HepG2 (cell line): ENCODE results near the gene CREB3. TPM values are rescaled to one million over a fixed set of nuclear protein-coding genes. Genes with fewer than 3 reads are reported as not detected.

Experiments used
- ATAC-seq: fragments of 200-7000 bp; cut with Tn5 transposase; 3 replicates; pipeline ENCODE4 v1.9.1; 2020; ENCODE audit warnings: mild to moderate bottlenecking, moderate library complexity
- BruUV-seq: library from RNA; stranded (reverse); fragments of 400-500 nt; replicated peaks from 2 replicates; lab custom pipeline; 2021; lab: Mats Ljungman, UMichigan
- CTCF ChIA-PET: fragments of 300-600 bp; formaldehyde crosslinking; extraction: SDS; loops from one replicate; lab custom pipeline; 2021; ENCODE audit warnings: low total read pairs, inconsistent platforms, low intra/inter-chr PET ratio; lab: Yijun Ruan, JAX
- POLR2A ChIA-PET: fragments of 350-600 bp; sonication (Branson Sonifier 250); formaldehyde crosslinking; loops from one replicate; lab custom pipeline; 2020; ENCODE audit warnings: antibody characterized with exemption, inconsistent platforms; lab: Yijun Ruan, JAX
- DNase-seq: peaks from one replicate; pipeline ENCODE4 v3.0.0-alpha.2; 2015; ENCODE audit warnings: low spot score
- FAIRE-seq: peaks from 3 replicates; lab custom pipeline; 2011; peaks lifted over from hg19 to GRCh38; lab: Jason Lieb, UNC
- H2AFZ ChIP-seq: one replicate; pipeline ENCODE4 v1.6.1; 2011; ENCODE audit warnings: low read length, inconsistent platforms
- H3K27ac ChIP-seq: fragments of 300-600 bp; 3 replicates; pipeline ENCODE4 v1.8.0; 2011; ENCODE audit warnings: mixed run types, mild to moderate bottlenecking, mixed read lengths, low read length, inconsistent platforms; ENCODE audit not compliant: insufficient read depth; ENCODE audit errors: extremely low read length
- H3K27me3 ChIP-seq, 2 experiments: fragments of 200-600 bp in 1 of 2; 2 replicates in 1 of 2; 3 replicates in 1 of 2; pipeline versions ENCODE4 v1.6.0 to v1.8.0; 2011; ENCODE audit warnings: low read length in 2 of 2, mild to moderate bottlenecking in 2 of 2, moderate library complexity in 2 of 2, inconsistent platforms in 1 of 2; ENCODE audit not compliant: insufficient read depth in 2 of 2, control insufficient read depth in 1 of 2
- H3K36me3 ChIP-seq, 2 experiments: fragments of 200-600 bp in 1 of 2; replicated peaks in 1 of 2; 2 replicates in 1 of 2; 3 replicates in 1 of 2; pipeline versions ENCODE4 v1.5.1 to v1.8.0; 2011; ENCODE audit warnings: low read length in 2 of 2, inconsistent platforms in 1 of 2; ENCODE audit not compliant: insufficient read depth in 2 of 2, control insufficient read depth in 1 of 2
- H3K4me1 ChIP-seq: 2 replicates; pipeline ENCODE4 v1.5.1; 2012; ENCODE audit warnings: low read length, inconsistent platforms; ENCODE audit not compliant: insufficient read depth
- H3K4me2 ChIP-seq: 2 replicates; pipeline ENCODE4 v1.6.0; 2011; ENCODE audit warnings: low read depth, low read length, inconsistent platforms
- H3K4me3 ChIP-seq, 3 experiments: fragments of 200-600 bp in 1 of 3; sonication (generic), shearing (Covaris generic) in 1 of 3; replicated peaks in 1 of 3; 2 replicates each; pipeline ENCODE4 v1.5.1; 2011 to 2016; ENCODE audit warnings: low read length in 3 of 3, inconsistent platforms in 2 of 3, low read depth in 2 of 3, mild to moderate bottlenecking in 2 of 3, control low read depth in 1 of 3, mixed read lengths in 1 of 3; ENCODE audit not compliant: insufficient read depth in 1 of 3
- H3K79me2 ChIP-seq: one replicate; pipeline ENCODE4 v1.6.1; 2011; ENCODE audit warnings: low read length, inconsistent platforms; ENCODE audit not compliant: insufficient read depth
- H3K9ac ChIP-seq: 2 replicates; pipeline ENCODE4 v1.6.0; 2011; ENCODE audit warnings: mild to moderate bottlenecking, low read depth, low read length, inconsistent platforms; ENCODE audit not compliant: insufficient read depth
- H3K9me3 ChIP-seq: 2 replicates; pipeline ENCODE4 v1.5.1; 2012; ENCODE audit warnings: mild to moderate bottlenecking, low read length
- H4K20me1 ChIP-seq: 2 replicates; pipeline ENCODE4 v1.6.0; 2011; ENCODE audit warnings: inconsistent platforms, mild to moderate bottlenecking, low read length, moderate library complexity; ENCODE audit not compliant: insufficient read depth
- BCL6 ChIP-seq: IDR thresholded peaks from 2 replicates; pipeline ENCODE4 v1.6.1; 2016; ENCODE audit warnings: missing genetic modification reagents, missing compliant biosample characterization
- ERF ChIP-seq: IDR thresholded peaks from 2 replicates; pipeline ENCODE4 v1.6.1; 2018; ENCODE audit warnings: missing biosample characterization, missing genetic modification reagents
- GABPB1 ChIP-seq: IDR thresholded peaks from 2 replicates; pipeline ENCODE4 v1.6.1; 2016; ENCODE audit warnings: mild to moderate bottlenecking, missing genetic modification reagents, moderate library complexity, missing compliant biosample characterization
- HNF4A ChIP-seq: sonication (generic); formaldehyde crosslinking; IDR thresholded peaks from 2 replicates; pipeline ENCODE4 v1.4.0; 2020; ENCODE audit warnings: missing genetic modification reagents
- KAT8 ChIP-seq: IDR thresholded peaks from 2 replicates; pipeline ENCODE4 v1.6.1; 2016; ENCODE audit warnings: missing genetic modification reagents, missing compliant biosample characterization
- REXO4 ChIP-seq: sonication (generic); formaldehyde crosslinking; IDR thresholded peaks from 2 replicates; pipeline ENCODE4 v1.8.0; 2022; ENCODE audit warnings: missing genetic modification reagents, mild to moderate bottlenecking, borderline replicate concordance
- RFX1 ChIP-seq: fragments of 450-650 bp; IDR thresholded peaks from 2 replicates; pipeline ENCODE4 v1.6.1; 2017
- SATB2 ChIP-seq: sonication (generic); formaldehyde crosslinking; IDR thresholded peaks from 2 replicates; pipeline ENCODE4 v1.5.0; 2020; ENCODE audit warnings: missing genetic modification reagents
- ZNF557 ChIP-seq: sonication (generic); formaldehyde crosslinking; IDR thresholded peaks from 2 replicates; pipeline ENCODE4 v1.4.0; 2020; ENCODE audit warnings: missing genetic modification reagents
- ZNF800 ChIP-seq: sonication (generic); formaldehyde crosslinking; IDR thresholded peaks from 2 replicates; pipeline ENCODE4 v1.4.0; 2020; ENCODE audit warnings: missing genetic modification reagents
- WGBS: methylation state at CpG from one replicate; pipeline ENCODE4 v1.1.6; 2017; ENCODE audit warnings: low lambda C conversion rate; 5-methylcytosine and 5-hydroxymethylcytosine counted together
- in situ Hi-C: cut with HindIII; loops from 2 replicates; pipeline ENCODE4 v1.10.0; 2017; ENCODE audit warnings: low pct_unique_long_range_greater_than_20kb; ENCODE audit not compliant: extremely low pct_ligation_motif_present
- intact Hi-C: fragments of 100-400 bp; cut with micrococcal nuclease; formaldehyde crosslinking; loops from one replicate; pipeline ENCODE4 v1.10.0; 2022; ENCODE audit not compliant: unreplicated experiment
- polyA plus RNA-seq, 8 experiments: library from polyadenylated mRNA; depleted of rRNA in 3 of 8; stranded (reverse) in 7 of 8; unstranded in 1 of 8; fragments of >200 nt; fragmentation: Illumina TruSeq in 4 of 8; extraction: Trizol in 4 of 8; gene quantifications; 2 replicates each; pipeline versions ENCODE4 v1.2.1 to v1.2.3, GENCODE V29; 2011 to 2016; ENCODE audit warnings: low read depth in 4 of 8, missing spikeins in 1 of 8, mixed read lengths in 1 of 8; ENCODE audit not compliant: insufficient read depth in 1 of 8
- total RNA-seq, 5 experiments: library from RNA; depleted of rRNA; stranded (reverse); fragments of >200 nt; fragmentation: Illumina TruSeq; extraction: Trizol; gene quantifications; 2 replicates each; pipeline ENCODE4 v1.2.3, GENCODE V29; 2016; ENCODE audit warnings: low read depth in 1 of 5
- TF ChIP-seq, protein P1 (sequence below): sonication (generic); formaldehyde crosslinking; IDR thresholded peaks from 2 replicates; pipeline ENCODE4 v1.4.0; 2020; ENCODE audit warnings: missing genetic modification reagents, borderline replicate concordance

Gene CREB3
- total and polyA plus RNA-seq, 2 of the 13 experiments (the other 11 are each of a cell fraction or from before 2014, with no cell fraction given): 11.1 to 34.2 TPM

- Histone ChIP-seq H3K27ac (peak overlapping the region; percentile 38), H3K79me2 (peaks cover 4% of the 10 kb centered on the region), H3K4me1 (peaks cover 47% of the 10 kb centered on the region), H3K36me3 (no peaks in the 10 kb centered on the region), H3K9me3 (no peaks in the 10 kb centered on the region), H3K4me3 (no peak overlapping the region), H3K27me3 (no peaks in the 10 kb centered on the region), H3K4me2 (peak overlapping the region; percentile 29), H3K9ac (no peak overlapping the region), H4K20me1 (no peaks in the 10 kb centered on the region), H2AFZ (no peak overlapping the region)
- POLR2A ChIA-PET: interaction anchor here (0.7 to 1.2 kb wide), 2 partner anchors 29 to 39 kb away, joined by 3 to 5 read pairs; no protein-coding TSS in a partner anchor
- intact Hi-C loops: no loop called here
- CTCF ChIA-PET: no interaction called here
- no peak for DNase-seq
- in situ Hi-C loops: no loop called here
- BruUV-seq: no TSS peak
- TF ChIP-seq HNF4A (CRISPR knock-in tag) (peak; percentile 54), SATB2 (CRISPR knock-in tag) (no peak)
- no peak for FAIRE-seq
- ATAC-seq: peak; percentile 53
- WGBS: 76% methylated on average over 7 of the region's 7 CpGs
Observed at GRCh38 chr9:35774907-35775635, 42.6 kb downstream of the CREB3 start.

- Histone ChIP-seq H3K9me3 (no peaks in the 10 kb centered on the region), H3K27ac (no peak overlapping the region), H3K4me3 (no peak overlapping the region), H3K9ac (no peak overlapping the region), H2AFZ (no peak overlapping the region), H3K79me2 (peaks cover 2% of the 10 kb centered on the region), H3K36me3 (0 out of 5 replicates have a peak, but pooled peaks cover 0 to 5% of the 10 kb centered on the region in 2 experiments), H3K4me2 (no peak overlapping the region), H3K4me1 (peaks cover 37% of the 10 kb centered on the region), H4K20me1 (no peaks in the 10 kb centered on the region), H3K27me3 (no peaks in the 10 kb centered on the region)
- ChIA-PET CTCF (no interaction called here), POLR2A (no interaction called here)
- WGBS: 92% methylated on average over 4 of the region's 4 CpGs
- intact Hi-C loops: no loop called here
- no TSS peak for BruUV-seq
- no peak for FAIRE-seq
- in situ Hi-C loops: no loop called here
- ATAC-seq: no peak
- DNase-seq: no peak
- TF ChIP-seq, protein P1, sequence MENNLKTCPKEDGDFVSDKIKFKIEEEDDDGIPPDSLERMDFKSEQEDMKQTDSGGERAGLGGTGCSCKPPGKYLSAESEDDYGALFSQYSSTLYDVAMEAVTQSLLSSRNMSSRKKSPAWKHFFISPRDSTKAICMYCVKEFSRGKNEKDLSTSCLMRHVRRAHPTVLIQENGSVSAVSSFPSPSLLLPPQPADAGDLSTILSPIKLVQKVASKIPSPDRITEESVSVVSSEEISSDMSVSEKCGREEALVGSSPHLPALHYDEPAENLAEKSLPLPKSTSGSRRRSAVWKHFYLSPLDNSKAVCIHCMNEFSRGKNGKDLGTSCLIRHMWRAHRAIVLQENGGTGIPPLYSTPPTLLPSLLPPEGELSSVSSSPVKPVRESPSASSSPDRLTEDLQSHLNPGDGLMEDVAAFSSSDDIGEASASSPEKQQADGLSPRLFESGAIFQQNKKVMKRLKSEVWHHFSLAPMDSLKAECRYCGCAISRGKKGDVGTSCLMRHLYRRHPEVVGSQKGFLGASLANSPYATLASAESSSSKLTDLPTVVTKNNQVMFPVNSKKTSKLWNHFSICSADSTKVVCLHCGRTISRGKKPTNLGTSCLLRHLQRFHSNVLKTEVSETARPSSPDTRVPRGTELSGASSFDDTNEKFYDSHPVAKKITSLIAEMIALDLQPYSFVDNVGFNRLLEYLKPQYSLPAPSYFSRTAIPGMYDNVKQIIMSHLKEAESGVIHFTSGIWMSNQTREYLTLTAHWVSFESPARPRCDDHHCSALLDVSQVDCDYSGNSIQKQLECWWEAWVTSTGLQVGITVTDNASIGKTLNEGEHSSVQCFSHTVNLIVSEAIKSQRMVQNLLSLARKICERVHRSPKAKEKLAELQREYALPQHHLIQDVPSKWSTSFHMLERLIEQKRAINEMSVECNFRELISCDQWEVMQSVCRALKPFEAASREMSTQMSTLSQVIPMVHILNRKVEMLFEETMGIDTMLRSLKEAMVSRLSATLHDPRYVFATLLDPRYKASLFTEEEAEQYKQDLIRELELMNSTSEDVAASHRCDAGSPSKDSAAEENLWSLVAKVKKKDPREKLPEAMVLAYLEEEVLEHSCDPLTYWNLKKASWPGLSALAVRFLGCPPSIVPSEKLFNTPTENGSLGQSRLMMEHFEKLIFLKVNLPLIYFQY (CRISPR knock-in tag): no peak
- TF ChIP-seq KAT8 (no peak), ERF (CRISPR knock-in tag) (no peak), ZNF800 (CRISPR knock-in tag) (no peak), ZNF557 (no peak), BCL6 (CRISPR knock-in tag) (no peak), RFX1 (no peak), GABPB1 (CRISPR knock-in tag) (no peak), REXO4 (no peak)
Observed at GRCh38 chr9:35776018-35776417, 43.6 kb downstream of the CREB3 start.
